Activated naive CD8-positive, alpha-beta T cell treated with anti-CD3 and anti-CD28 coated beads, Interleukin-2, amount 50 U/mL, for 24 hours (primary cell): ENCODE data around the gene PPP2R3C.

Source experiments
- ATAC-seq: fragments of 150-1000 bp; cut with Tn5 transposase; one replicate; pipeline ENCODE4 v1.10.0; 2021
- DNase-seq: peaks from one replicate; pipeline ENCODE4 v3.0.0; 2021
- H3K27ac Mint-ChIP-seq: one replicate; pipeline ENCODE4 v1.8.0; 2021; ENCODE audit warnings: mild to moderate bottlenecking, mixed read lengths
- H3K27me3 Mint-ChIP-seq: one replicate; pipeline ENCODE4 v1.8.0; 2021; ENCODE audit warnings: mixed read lengths
- H3K36me3 Mint-ChIP-seq: one replicate; pipeline ENCODE4 v1.8.0; 2021; ENCODE audit warnings: low read depth, mixed read lengths
- H3K4me1 Mint-ChIP-seq: one replicate; pipeline ENCODE4 v1.8.0; 2021; ENCODE audit warnings: mixed read lengths
- H3K4me3 Mint-ChIP-seq: one replicate; pipeline ENCODE4 v1.8.0; 2021; ENCODE audit warnings: mild to moderate bottlenecking, moderate library complexity, mixed read lengths
- H3K9me3 Mint-ChIP-seq: one replicate; pipeline ENCODE4 v1.8.0; 2021; ENCODE audit warnings: mixed read lengths

The PPP2R3C gene

DNA sequence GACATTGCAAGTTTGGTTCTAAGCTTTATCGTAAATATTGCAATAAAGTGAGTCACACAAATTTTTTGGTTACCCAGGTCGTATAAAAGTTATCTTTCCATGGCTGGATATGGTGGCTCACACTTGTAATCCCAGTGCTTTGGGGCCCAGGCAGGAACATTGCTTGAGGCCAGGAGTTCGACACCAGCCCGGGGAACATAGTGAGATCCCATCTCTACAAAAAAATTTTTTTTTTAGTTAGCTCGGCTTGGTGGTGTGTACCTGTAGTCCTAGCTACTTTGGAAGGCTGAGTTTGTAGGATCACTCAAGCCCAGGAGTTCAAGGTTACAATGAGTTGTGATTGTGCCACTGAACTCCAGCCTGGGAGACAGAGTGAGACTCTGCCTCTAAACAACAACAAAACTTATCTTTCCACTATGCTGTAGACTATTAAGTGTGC lies 24.9 kb upstream of the PPP2R3C start:
- no peaks in the 10 kb centered on the region for H3K27me3 Mint-ChIP-seq
- H3K36me3 Mint-ChIP-seq: peaks cover 11% of the 10 kb centered on the region
- ATAC-seq: no peak
- no peak overlapping the region for H3K27ac Mint-ChIP-seq
- H3K9me3 Mint-ChIP-seq: no peaks in the 10 kb centered on the region
- H3K4me1 Mint-ChIP-seq: peaks cover 7% of the 10 kb centered on the region
- H3K4me3 Mint-ChIP-seq: no peak overlapping the region
- DNase-seq: no peak

DNA sequence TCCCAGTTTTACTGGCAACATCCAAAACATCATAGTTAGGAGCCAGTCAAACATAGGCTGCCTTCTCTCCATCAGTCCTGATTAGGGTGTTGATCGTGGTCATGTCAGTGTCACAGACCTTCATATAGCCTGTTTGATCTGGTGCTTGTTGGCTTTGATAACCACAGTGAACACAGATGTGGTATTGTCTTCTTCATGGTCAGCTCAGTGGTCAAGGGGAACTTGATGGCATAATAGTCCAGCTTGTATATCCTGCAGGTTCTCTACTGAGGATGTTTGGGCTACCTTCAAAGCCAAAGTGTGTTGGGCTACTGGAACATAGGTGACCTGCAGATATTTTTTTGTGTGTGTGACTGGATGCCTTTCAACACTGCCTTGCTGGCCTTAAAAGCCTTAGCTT lies 22.2 kb upstream of the PPP2R3C start:
- H3K4me1 Mint-ChIP-seq: peaks cover 5% of the 10 kb centered on the region
- no peak overlapping the region for H3K27ac Mint-ChIP-seq
- peaks cover 9% of the 10 kb centered on the region for H3K36me3 Mint-ChIP-seq
- ATAC-seq: no peak
- no peak for DNase-seq
- H3K4me3 Mint-ChIP-seq: no peak overlapping the region
- H3K27me3 Mint-ChIP-seq: no peaks in the 10 kb centered on the region
- H3K9me3 Mint-ChIP-seq: no peaks in the 10 kb centered on the region

DNA sequence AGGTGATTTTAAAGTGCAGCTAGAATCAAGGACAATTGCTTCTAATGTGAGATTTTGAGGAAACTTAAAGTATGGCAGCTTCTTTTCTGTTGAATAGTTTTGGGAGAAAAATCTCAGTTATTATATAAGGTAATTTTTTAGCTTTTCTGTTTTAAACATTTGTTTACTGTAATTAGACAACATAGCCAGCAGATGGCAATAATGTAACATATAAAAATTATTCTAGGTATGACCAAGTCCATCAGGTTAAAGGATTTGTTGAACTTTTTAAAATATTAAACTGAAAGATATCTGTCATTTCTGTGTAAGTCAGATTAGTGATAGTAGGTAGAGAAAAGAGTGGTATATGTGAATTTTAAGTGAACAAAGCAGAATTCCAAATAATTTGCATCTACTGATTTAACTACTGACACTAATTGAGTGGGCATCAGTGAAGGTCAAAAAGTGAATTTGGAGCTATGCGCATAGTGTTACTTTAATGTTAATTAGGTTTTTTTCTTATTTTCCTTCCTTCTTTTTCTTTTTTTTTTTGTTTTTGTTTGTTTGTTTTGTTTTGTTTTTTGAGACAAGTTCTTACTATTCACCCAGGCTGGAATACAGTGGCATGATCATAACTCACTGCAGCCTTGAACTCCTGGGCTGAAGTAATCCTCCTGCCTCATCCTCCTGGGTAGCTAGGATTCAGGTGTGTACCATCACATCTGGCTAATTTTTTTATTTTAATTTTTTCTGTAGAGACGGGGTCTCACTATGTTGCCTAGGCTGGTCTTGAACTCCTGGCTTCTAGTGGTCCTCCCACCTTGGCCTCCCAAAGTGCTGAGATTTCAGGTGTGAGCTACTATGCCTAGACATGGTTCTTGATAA lies 19.2 kb upstream of the PPP2R3C start:
- ATAC-seq: no peak
- no peak for DNase-seq
- peaks cover 8% of the 10 kb centered on the region for H3K36me3 Mint-ChIP-seq
- H3K4me3 Mint-ChIP-seq: no peak overlapping the region
- H3K9me3 Mint-ChIP-seq: no peaks in the 10 kb centered on the region
- H3K27ac Mint-ChIP-seq: no peak overlapping the region
- H3K27me3 Mint-ChIP-seq: no peaks in the 10 kb centered on the region
- H3K4me1 Mint-ChIP-seq: peaks cover 4% of the 10 kb centered on the region

DNA sequence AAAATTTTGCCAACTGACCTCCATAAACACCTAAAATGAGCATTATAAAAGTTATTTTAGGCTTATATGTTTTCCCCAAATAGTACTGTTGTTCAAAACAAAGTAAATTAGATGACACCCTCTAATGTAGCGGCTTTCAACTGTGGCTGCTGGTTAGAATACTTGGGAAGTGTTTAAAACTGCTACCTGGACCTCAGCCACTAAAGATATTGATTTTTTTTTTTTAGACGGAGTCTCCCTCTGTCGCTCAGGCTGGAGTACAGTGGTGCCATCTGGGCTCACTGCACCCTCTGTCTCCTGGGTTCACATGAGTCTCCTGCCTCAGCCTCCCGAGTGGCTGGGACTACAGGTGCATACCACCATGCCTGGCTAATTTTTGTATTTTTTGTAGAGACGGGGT lies 16.8 kb upstream of the PPP2R3C start:
- H3K27ac Mint-ChIP-seq: no peak overlapping the region
- no peaks in the 10 kb centered on the region for H3K9me3 Mint-ChIP-seq
- H3K4me1 Mint-ChIP-seq: peaks cover 5% of the 10 kb centered on the region
- no peak for ATAC-seq
- H3K36me3 Mint-ChIP-seq: peaks cover 8% of the 10 kb centered on the region
- H3K4me3 Mint-ChIP-seq: no peak overlapping the region
- no peaks in the 10 kb centered on the region for H3K27me3 Mint-ChIP-seq
- DNase-seq: no peak

DNA sequence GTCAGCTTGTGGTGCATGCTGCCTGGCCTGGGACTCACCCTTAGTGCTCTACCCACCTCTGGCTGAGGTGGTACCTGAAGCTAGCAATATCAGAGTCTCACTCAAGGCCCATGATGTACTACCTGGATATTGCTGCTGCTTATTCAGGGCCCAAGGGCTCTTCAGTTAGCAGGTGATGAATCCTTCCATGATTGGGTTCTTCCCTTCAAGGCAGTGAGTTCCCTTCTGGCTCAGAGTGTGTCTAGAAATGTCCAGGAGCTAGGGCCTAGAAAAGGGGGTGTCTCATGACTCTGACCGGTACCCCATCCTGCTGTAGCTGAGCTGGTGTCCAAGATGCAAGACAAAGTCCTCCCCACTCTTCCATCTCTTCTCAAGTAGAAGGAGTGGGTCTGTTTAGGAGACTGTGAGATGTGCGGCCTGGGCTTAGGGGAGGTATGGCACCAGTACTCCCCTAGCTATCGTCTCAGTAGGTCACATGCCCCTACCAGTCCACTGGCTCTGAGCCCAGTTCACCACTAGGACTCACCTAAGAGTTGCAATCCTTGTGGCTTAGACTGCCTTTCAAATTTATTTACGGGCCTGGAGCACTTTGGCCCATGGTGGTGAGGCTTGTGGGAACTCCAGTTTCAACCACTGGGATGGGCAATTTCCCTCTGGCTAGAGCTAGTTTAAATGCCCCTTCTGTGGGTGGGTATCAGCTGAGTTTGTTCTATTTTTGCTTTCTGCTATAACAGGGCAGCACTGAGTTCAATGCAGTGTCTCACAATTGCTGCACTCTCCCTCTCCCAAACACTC lies 12.7 kb upstream of the PPP2R3C start:
- Mint-ChIP-seq H3K4me3 (no peak overlapping the region), H3K9me3 (no peaks in the 10 kb centered on the region), H3K27ac (no peak overlapping the region), H3K4me1 (peaks cover 4% of the 10 kb centered on the region), H3K36me3 (peaks cover 18% of the 10 kb centered on the region), H3K27me3 (no peaks in the 10 kb centered on the region)
- DNase-seq: no peak
- no peak for ATAC-seq

DNA sequence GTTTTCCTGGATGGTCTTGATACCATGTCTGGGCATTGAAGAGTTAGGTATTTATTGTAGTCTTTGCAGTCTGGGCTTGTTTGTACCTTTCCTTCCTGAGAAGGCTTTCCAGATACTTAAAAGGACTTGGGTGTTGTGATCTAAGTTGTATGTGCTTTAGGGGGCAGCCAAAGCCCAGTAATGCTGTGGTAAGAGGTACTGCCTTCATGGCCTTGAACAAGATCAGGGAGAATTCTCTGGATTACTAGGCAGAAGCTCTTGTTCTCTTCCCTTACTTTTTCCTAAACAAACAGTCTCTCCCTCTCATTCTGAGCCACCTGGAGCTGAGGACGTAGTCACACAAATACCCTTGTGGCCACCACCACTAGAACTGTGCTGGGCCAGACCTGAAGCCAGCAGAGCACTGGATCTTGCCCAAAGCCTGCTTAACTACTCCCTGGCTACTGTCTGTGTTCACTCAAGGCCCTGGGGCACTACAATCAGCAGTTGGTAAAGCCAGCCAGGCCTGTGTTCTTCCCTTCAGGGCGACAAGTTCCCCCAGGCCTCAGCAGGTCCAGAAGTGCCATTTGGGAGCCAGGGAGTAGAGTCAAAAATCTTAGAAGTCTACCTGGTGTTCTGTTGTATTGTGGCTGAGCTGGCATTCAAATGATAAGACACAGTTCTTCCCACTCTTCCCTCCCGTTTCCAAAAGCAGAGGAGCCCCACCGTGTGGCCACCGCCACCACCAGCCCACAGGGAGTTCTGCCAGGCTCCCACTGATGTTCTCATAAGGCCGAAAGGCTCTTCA lies 11.9 kb upstream of the PPP2R3C start:
- Mint-ChIP-seq H3K36me3 (peaks cover 21% of the 10 kb centered on the region), H3K4me1 (peaks cover 4% of the 10 kb centered on the region), H3K27ac (no peak overlapping the region), H3K27me3 (no peaks in the 10 kb centered on the region), H3K9me3 (no peaks in the 10 kb centered on the region), H3K4me3 (no peak overlapping the region)
- ATAC-seq: no peak
- no peak for DNase-seq

DNA sequence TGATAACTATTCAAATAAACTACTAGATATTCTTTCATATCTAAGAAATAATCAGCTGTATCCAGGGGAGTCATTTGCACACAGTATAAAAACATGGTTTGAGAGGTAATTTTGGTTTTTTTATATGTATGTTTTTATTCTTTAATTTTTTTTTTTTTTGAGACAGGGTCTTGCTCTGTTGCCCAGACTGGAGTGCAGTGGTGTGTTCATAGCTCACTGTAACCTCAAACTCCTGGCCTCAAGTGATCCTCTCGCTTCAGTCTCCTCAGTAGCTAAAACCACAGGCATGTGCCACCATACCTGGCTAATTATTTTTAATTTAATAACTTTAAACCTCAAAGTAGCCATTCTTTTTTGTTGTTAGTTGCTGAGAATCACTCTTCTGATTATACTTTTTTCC lies 2.3 kb upstream of the PPP2R3C start:
- H3K4me3 Mint-ChIP-seq: peak overlapping the region; percentile 88
- no peaks in the 10 kb centered on the region for H3K9me3 Mint-ChIP-seq
- ATAC-seq (no peak), DNase-seq (no peak)
- H3K27me3 Mint-ChIP-seq: no peaks in the 10 kb centered on the region
- H3K27ac Mint-ChIP-seq: no peak overlapping the region
- H3K36me3 Mint-ChIP-seq: peaks cover 34% of the 10 kb centered on the region
- peaks cover 59% of the 10 kb centered on the region for H3K4me1 Mint-ChIP-seq

DNA sequence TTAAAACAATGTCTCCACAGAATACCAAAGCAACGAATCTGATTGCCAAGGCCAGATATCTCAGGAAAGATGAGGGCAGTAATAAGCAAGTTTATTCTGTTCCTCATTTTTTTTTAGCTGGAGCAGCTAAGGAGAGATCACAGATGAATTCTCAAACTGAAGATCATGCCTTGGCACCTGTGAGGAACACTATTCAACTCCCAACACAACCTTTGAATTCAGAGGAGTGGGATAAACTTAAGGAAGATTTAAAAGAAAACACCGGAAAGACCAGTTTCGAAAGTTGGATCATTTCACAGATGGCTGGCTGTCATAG lies 1.6 kb upstream of the PPP2R3C start:
- Mint-ChIP-seq H3K4me3 (peak overlapping the region; percentile 88), H3K27ac (peak overlapping the region; percentile 100), H3K4me1 (peaks cover 63% of the 10 kb centered on the region), H3K27me3 (no peaks in the 10 kb centered on the region), H3K9me3 (no peaks in the 10 kb centered on the region), H3K36me3 (peaks cover 30% of the 10 kb centered on the region)
- no peak for DNase-seq
- no peak for ATAC-seq

DNA sequence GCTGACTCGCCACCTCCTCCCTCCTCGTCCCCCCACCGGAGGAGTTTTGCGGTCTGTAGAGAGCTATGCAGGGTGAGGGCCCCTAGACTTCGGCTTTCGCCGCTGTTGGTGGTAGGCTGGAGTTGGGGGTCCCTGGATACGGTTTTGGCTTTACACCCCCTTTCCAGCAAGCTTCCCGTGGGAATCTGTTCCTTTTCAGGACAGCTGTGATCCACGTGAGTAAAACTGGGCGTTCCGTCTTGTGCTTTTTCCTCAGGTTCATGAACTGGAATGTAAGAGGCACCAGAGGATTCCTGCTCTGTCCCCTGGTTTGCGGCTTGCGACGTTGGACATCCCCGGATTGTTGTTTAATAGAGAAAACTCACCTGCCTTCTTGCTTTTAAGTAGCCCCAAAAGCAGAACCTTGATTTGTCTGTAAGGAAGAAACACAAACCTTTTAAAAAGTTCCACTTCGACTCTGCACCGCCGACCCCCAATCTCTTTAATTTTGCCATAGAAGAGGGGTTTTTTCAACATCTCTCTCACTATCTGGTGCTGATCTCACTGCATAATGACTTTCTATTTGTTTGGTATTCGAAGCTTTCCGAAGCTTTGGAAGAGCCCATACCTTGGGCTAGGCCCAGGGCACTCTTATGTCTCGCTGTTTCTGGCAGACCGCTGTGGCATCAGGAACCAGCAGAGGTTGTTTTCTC lies 1.1 kb upstream of the PPP2R3C start:
- H3K4me1 Mint-ChIP-seq: peaks cover 63% of the 10 kb centered on the region
- DNase-seq: no peak
- H3K27me3 Mint-ChIP-seq: no peaks in the 10 kb centered on the region

DNA sequence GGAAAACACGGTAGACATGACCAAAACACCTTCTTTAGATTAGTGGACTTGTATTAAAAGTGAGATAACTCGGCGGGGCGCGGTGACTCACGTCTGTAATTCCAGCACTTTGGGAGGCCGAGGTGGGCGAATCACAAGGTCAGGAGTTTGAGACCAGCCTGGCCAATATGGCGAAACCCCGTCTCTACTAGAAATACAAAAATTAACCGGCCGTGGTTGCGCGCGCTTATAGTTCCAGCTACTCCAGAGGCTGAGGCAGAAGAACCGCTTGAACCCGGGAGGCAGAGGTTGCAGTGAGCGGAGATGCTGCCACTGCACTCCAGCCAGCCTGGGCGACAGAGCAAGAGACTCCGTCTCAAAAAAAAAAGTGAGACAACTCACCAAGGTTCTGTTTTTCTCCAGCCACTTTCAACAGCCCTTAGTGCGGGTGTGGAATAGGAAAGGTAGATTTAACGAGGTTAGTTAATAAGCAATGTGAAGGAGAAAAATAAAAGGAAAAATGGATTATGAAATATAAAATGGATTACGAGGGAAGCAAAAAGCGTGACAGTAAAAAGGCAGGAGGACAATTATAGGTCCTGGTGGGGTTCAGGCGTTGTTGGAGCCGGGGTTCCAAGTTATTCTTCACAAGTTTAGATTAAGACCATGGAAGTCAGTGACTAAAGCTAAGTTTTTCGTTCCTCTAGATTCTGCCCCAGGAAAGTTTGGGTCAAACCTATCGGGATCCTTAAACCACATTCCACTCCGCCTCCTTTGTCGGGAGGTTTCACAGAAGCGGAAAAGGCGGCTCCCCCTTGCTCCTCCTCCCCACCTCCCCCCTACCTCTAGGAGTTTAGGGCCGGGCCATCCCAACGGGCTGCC lies 534 bp downstream of the PPP2R3C start:
- Mint-ChIP-seq H3K9me3 (no peaks in the 10 kb centered on the region), H3K4me1 (peaks cover 61% of the 10 kb centered on the region), H3K27ac (peak overlapping the region; percentile 100), H3K4me3 (peak overlapping the region; percentile 88), H3K27me3 (no peaks in the 10 kb centered on the region), H3K36me3 (peaks cover 17% of the 10 kb centered on the region)
- ATAC-seq (no peak), DNase-seq (peak; percentile 10)

More for the DNA sequence above, 1.1 kb upstream of the PPP2R3C start:
- ATAC-seq: no peak
- Mint-ChIP-seq H3K27ac (peak overlapping the region; percentile 100), H3K36me3 (peaks cover 24% of the 10 kb centered on the region), H3K4me3 (peak overlapping the region; percentile 88), H3K9me3 (no peaks in the 10 kb centered on the region)

DNA sequence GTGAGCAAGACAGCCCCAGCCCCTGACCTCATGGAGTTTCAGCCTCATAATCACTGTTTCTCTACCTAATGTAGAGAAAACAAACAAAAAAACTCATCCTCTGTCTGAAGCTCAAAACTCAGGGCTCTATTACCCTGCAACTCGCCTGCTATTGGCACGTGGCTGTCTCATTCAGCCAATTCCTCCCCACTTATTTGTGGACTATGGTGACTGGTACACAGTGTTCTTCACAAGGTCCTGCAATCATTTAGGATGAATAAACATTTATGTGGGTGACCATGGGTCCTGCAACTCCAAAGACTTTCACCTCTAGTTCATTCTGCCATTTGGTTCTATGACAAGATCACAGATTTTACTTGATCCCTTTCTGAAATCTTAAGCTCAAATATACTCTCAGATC lies 4.7 kb downstream of the PPP2R3C start:
- Mint-ChIP-seq H3K27me3 (no peaks in the 10 kb centered on the region), H3K36me3 (peaks cover 27% of the 10 kb centered on the region), H3K9me3 (no peaks in the 10 kb centered on the region), H3K27ac (no peak overlapping the region), H3K4me1 (peaks cover 30% of the 10 kb centered on the region), H3K4me3 (no peak overlapping the region)
- DNase-seq (no peak), ATAC-seq (no peak)

DNA sequence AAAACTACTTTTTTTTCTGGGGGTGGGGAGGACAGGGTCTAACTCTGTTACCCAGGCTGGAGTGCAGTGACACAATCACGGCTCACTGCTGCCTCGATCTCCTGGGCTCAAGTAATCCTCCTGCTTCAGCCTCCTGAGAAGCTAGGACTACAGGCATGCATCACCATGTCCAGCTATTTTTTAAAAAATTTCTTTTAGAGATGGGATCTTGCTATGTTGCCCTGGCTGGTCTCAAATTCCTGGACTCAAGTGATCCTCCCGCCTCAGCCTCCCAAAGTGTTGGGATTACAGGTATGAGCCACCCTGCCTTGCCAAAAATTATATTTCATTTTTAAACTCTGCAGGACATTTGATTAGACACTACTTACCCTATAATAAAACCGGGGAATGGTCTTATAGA lies 5.5 kb downstream of the PPP2R3C start:
- DNase-seq (no peak), ATAC-seq (no peak)
- H3K36me3 Mint-ChIP-seq: peaks cover 36% of the 10 kb centered on the region
- H3K27me3 Mint-ChIP-seq: no peaks in the 10 kb centered on the region
- H3K4me1 Mint-ChIP-seq: peaks cover 29% of the 10 kb centered on the region
- H3K9me3 Mint-ChIP-seq: no peaks in the 10 kb centered on the region
- H3K4me3 Mint-ChIP-seq: no peak overlapping the region
- no peak overlapping the region for H3K27ac Mint-ChIP-seq

DNA sequence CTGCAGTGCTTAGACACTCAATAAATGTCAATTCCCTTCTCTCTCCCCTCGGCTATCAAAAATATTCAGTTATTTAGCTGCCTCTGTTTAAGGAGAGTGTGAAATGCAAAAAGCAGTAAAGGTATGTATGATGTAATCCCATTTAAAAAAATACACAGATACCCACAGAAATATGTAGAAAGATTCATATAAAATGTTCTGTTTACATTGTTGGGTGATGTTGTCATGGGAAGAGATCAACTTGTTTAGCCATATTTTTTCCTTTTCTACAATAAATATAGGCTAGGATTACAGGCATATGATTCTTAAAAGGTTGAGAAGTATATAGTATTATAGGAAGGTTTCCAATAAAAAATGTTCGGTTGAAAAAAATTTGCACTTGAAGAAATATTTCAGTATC lies 7.8 kb downstream of the PPP2R3C start:
- Mint-ChIP-seq H3K27me3 (no peaks in the 10 kb centered on the region), H3K4me1 (peaks cover 15% of the 10 kb centered on the region), H3K4me3 (no peak overlapping the region), H3K36me3 (peaks cover 44% of the 10 kb centered on the region), H3K27ac (no peak overlapping the region), H3K9me3 (no peaks in the 10 kb centered on the region)
- ATAC-seq: no peak
- DNase-seq: no peak
